H9 (cell line): ENCODE measurements around the gene SHANK3. TPM values are rescaled to one million over a fixed set of nuclear protein-coding genes. Genes with fewer than 3 reads are reported as not detected.

Experiments
- DNase-seq: peaks from one replicate; pipeline ENCODE4 v3.0.0-alpha.2; 2017
- H2AFZ ChIP-seq: one replicate; pipeline ENCODE4 v1.6.1; 2013; ENCODE audit warnings: mild to moderate bottlenecking, low read length, control low read depth, moderate library complexity
- H2AK5ac ChIP-seq: 2 replicates; pipeline ENCODE4 v1.6.1; 2013; ENCODE audit warnings: low read length, control low read depth, mixed read lengths; ENCODE audit not compliant: insufficient read length
- H2BK120ac ChIP-seq: one replicate; pipeline ENCODE4 v1.6.1; 2013; ENCODE audit warnings: low read depth, mild to moderate bottlenecking, low read length, control low read depth, inconsistent platforms; ENCODE audit not compliant: poor library complexity, severe bottlenecking
- H2BK12ac ChIP-seq: 2 replicates; pipeline ENCODE4 v1.6.1; 2013; ENCODE audit warnings: low read length, control low read depth, mixed read lengths, low read depth; ENCODE audit not compliant: insufficient read length
- H2BK15ac ChIP-seq: 2 replicates; pipeline ENCODE4 v1.6.1; 2013; ENCODE audit warnings: low read depth, low read length, control low read depth
- H2BK20ac ChIP-seq: one replicate; pipeline ENCODE4 v1.6.1; 2013; ENCODE audit warnings: low read depth, mild to moderate bottlenecking, low read length, control low read depth, inconsistent platforms; ENCODE audit not compliant: poor library complexity, severe bottlenecking
- H2BK5ac ChIP-seq: 2 replicates; pipeline ENCODE4 v1.6.1; 2013; ENCODE audit warnings: low read length, control low read depth, mixed read lengths; ENCODE audit not compliant: insufficient read length
- H3K14ac ChIP-seq: 2 replicates; pipeline ENCODE4 v1.6.1; 2013; ENCODE audit warnings: low read length, control low read depth; ENCODE audit not compliant: insufficient read depth
- H3K18ac ChIP-seq: 2 replicates; pipeline ENCODE4 v1.6.1; 2013; ENCODE audit warnings: low read depth, mild to moderate bottlenecking, mixed read lengths, low read length, control low read depth; ENCODE audit not compliant: insufficient read length
- H3K23ac ChIP-seq: 2 replicates; pipeline ENCODE4 v1.6.1; 2013; ENCODE audit warnings: low read length, control low read depth, mixed read lengths, low read depth; ENCODE audit not compliant: insufficient read length
- H3K23me2 ChIP-seq: 2 replicates; pipeline ENCODE4 v1.6.1; 2013; ENCODE audit warnings: low read depth, mild to moderate bottlenecking, mixed read lengths, low read length, control low read depth; ENCODE audit not compliant: insufficient read length, poor library complexity, severe bottlenecking
- H3K27ac ChIP-seq: 2 replicates; pipeline ENCODE4 v1.5.1; 2013; ENCODE audit warnings: low read length, control low read depth, mixed read lengths, low read depth; ENCODE audit not compliant: insufficient read length
- H3K27me3 ChIP-seq: 2 replicates; pipeline ENCODE4 v1.6.1; 2013; ENCODE audit warnings: low read length, control low read depth, inconsistent platforms; ENCODE audit not compliant: insufficient read depth
- H3K4ac ChIP-seq: 2 replicates; pipeline ENCODE4 v1.6.1; 2013; ENCODE audit warnings: low read depth, mild to moderate bottlenecking, control low read depth, inconsistent platforms, low read length, moderate library complexity
- H3K4me1 ChIP-seq: 2 replicates; pipeline ENCODE4 v1.6.1; 2013; ENCODE audit warnings: low read length, control low read depth, inconsistent platforms; ENCODE audit not compliant: insufficient read depth
- H3K4me2 ChIP-seq: 2 replicates; pipeline ENCODE4 v1.6.1; 2013; ENCODE audit warnings: low read length, control low read depth, mixed read lengths; ENCODE audit not compliant: insufficient read length, insufficient read depth
- H3K56ac ChIP-seq: 2 replicates; pipeline ENCODE4 v1.6.1; 2013; ENCODE audit warnings: low read depth, mild to moderate bottlenecking, mixed read lengths, low read length, control low read depth; ENCODE audit not compliant: insufficient read length
- H3K79me1 ChIP-seq: 2 replicates; pipeline ENCODE4 v1.6.1; 2013; ENCODE audit warnings: low read depth, mild to moderate bottlenecking, moderate library complexity, low read length, control low read depth, inconsistent platforms; ENCODE audit not compliant: insufficient read depth, poor library complexity, severe bottlenecking
- H3K79me2 ChIP-seq: 2 replicates; pipeline ENCODE4 v1.6.1; 2013; ENCODE audit warnings: low read length, control low read depth, inconsistent platforms; ENCODE audit not compliant: insufficient read depth
- H3K9ac ChIP-seq: 2 replicates; pipeline ENCODE4 v1.6.1; 2013; ENCODE audit warnings: low read length, control low read depth, mixed read lengths; ENCODE audit not compliant: insufficient read length; ENCODE audit errors: extremely low read depth
- H3K9me3 ChIP-seq: one replicate; pipeline ENCODE4 v1.6.1; 2013; ENCODE audit warnings: low read depth, low read length, inconsistent platforms; ENCODE audit not compliant: control insufficient read depth
- H3T11ph ChIP-seq: one replicate; pipeline ENCODE4 v1.6.1; 2013; ENCODE audit warnings: mild to moderate bottlenecking, low read length, control low read depth, inconsistent platforms
- H4K20me1 ChIP-seq: one replicate; pipeline ENCODE4 v1.6.1; 2013; ENCODE audit not compliant: control insufficient read depth, insufficient read length, insufficient read depth
- H4K5ac ChIP-seq: 2 replicates; pipeline ENCODE4 v1.6.1; 2013; ENCODE audit warnings: low read depth, mild to moderate bottlenecking, mixed read lengths, low read length, control low read depth; ENCODE audit not compliant: insufficient read length
- H4K8ac ChIP-seq: replicated peaks from 2 replicates; pipeline ENCODE4 v1.6.1; 2013; ENCODE audit warnings: low read length, control low read depth, mixed read lengths, low read depth; ENCODE audit not compliant: insufficient read length
- H4K91ac ChIP-seq: 2 replicates; pipeline ENCODE4 v1.6.1; 2013; ENCODE audit warnings: low read depth, mild to moderate bottlenecking, moderate library complexity, mixed read lengths, low read length, control low read depth; ENCODE audit not compliant: insufficient read length
- H3K27ac Mint-ChIP-seq, 3 experiments: 2 replicates in 2 of 3; 3 replicates in 1 of 3; pipeline ENCODE4 v1.8.0; 2020 to 2021; ENCODE audit warnings: mixed read lengths in 3 of 3, mild to moderate bottlenecking in 1 of 3, moderate library complexity in 1 of 3
- H3K27me3 Mint-ChIP-seq: 2 replicates; pipeline ENCODE4 v1.8.0; 2021; ENCODE audit warnings: low read depth, mild to moderate bottlenecking, moderate library complexity, mixed read lengths
- H3K36me3 Mint-ChIP-seq, 3 experiments: 2 replicates in 2 of 3; 3 replicates in 1 of 3; pipeline ENCODE4 v1.8.0; 2020 to 2021; ENCODE audit warnings: low read depth in 3 of 3, mixed read lengths in 3 of 3; ENCODE audit not compliant: insufficient read depth in 1 of 3
- H3K4me1 Mint-ChIP-seq, 2 experiments: 2 replicates each; pipeline ENCODE4 v1.8.0; 2020; ENCODE audit warnings: mixed read lengths in 2 of 2
- H3K4me3 Mint-ChIP-seq, 2 experiments: 2 replicates in 1 of 2; 3 replicates in 1 of 2; pipeline ENCODE4 v1.8.0; 2020 to 2021; ENCODE audit warnings: mild to moderate bottlenecking in 2 of 2, mixed read lengths in 2 of 2, moderate library complexity in 1 of 2
- H3K9me3 Mint-ChIP-seq, 2 experiments: 2 replicates in 1 of 2; 3 replicates in 1 of 2; pipeline ENCODE4 v1.8.0; 2020; ENCODE audit warnings: mild to moderate bottlenecking in 2 of 2, mixed read lengths in 2 of 2, moderate library complexity in 1 of 2
- WGBS: extraction: QIAGEN DNeasy Blood & Tissue Kit; methylation state at CpG from one replicate; pipeline ENCODE4 v1.1.7; 2013; ENCODE audit warnings: missing lambda C conversion rate, low lambda C conversion rate, mixed read lengths; ENCODE audit not compliant: insufficient read length; ENCODE audit errors: extremely low coverage; 5-methylcytosine and 5-hydroxymethylcytosine counted together
- total RNA-seq: library from RNA; stranded (reverse); gene quantifications from 2 replicates; pipeline ENCODE4 v1.2.1, GENCODE V29; 2021
- TF ChIP-seq, protein P1 (sequence below): fragments of 200-600 bp; sonication (generic); conservative IDR thresholded peaks from 3 replicates; pipeline ENCODE4 v1.8.0; 2021; ENCODE audit warnings: antibody characterized with exemption, mild to moderate bottlenecking

The SHANK3 gene
- total RNA-seq, 1 experiment from 2014 or later: 8.7 TPM

GRCh38 chr22:50686794-50687193 is 14.2 kb downstream of the SHANK3 start:
- Histone ChIP-seq H3K23ac (no peak overlapping the region), H3K9me3 (no peaks in the 10 kb centered on the region), H2BK120ac (no peak overlapping the region), H2BK20ac (no peak overlapping the region), H3K23me2 (peaks cover 2% of the 10 kb centered on the region), H4K5ac (no peak overlapping the region), H3K27me3 (no peaks in the 10 kb centered on the region), H2AFZ (no peak overlapping the region), H3K4me1 (no peaks in the 10 kb centered on the region), H3K9ac (no peak overlapping the region), H4K20me1 (no peaks in the 10 kb centered on the region), H4K91ac (no peak overlapping the region), H3T11ph (no peak overlapping the region), H3K79me1 (no peaks in the 10 kb centered on the region), H2AK5ac (no peak overlapping the region), H2BK5ac (no peak overlapping the region), H3K56ac (no peak overlapping the region), H3K14ac (no peak overlapping the region), H2BK12ac (no peak overlapping the region), H3K4ac (no peak overlapping the region), H3K27ac (no peak overlapping the region), H3K18ac (no peak overlapping the region), H2BK15ac (no peak overlapping the region), H4K8ac (no peak overlapping the region), H3K79me2 (no peaks in the 10 kb centered on the region), H3K4me2 (no peak overlapping the region)
- peaks cover 16 to 28% (median 21%) of the 10 kb centered on the region in 3 experiments for H3K36me3 Mint-ChIP-seq
- H3K4me3 Mint-ChIP-seq: no peak overlapping the region
- no peak overlapping the region for H3K27ac Mint-ChIP-seq
- peaks cover 10% of the 10 kb centered on the region for H3K27me3 Mint-ChIP-seq
- TF ChIP-seq, protein P1, sequence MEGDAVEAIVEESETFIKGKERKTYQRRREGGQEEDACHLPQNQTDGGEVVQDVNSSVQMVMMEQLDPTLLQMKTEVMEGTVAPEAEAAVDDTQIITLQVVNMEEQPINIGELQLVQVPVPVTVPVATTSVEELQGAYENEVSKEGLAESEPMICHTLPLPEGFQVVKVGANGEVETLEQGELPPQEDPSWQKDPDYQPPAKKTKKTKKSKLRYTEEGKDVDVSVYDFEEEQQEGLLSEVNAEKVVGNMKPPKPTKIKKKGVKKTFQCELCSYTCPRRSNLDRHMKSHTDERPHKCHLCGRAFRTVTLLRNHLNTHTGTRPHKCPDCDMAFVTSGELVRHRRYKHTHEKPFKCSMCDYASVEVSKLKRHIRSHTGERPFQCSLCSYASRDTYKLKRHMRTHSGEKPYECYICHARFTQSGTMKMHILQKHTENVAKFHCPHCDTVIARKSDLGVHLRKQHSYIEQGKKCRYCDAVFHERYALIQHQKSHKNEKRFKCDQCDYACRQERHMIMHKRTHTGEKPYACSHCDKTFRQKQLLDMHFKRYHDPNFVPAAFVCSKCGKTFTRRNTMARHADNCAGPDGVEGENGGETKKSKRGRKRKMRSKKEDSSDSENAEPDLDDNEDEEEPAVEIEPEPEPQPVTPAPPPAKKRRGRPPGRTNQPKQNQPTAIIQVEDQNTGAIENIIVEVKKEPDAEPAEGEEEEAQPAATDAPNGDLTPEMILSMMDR: no peak
- peaks cover 2 to 6% of the 10 kb centered on the region in 2 experiments; a peak in 3 of 4 replicates for H3K4me1 Mint-ChIP-seq
- DNase-seq: no peak
- WGBS: no CpG with 5 or more reads among the region's 9 CpGs
- peaks cover 12 to 14% of the 10 kb centered on the region in 2 experiments; a peak in 4 of 5 replicates for H3K9me3 Mint-ChIP-seq
